ENCODE data around the gene SESTD1.

SESTD1 gene

GRCh38 chr2:179270689-179271088, 6.1 kb upstream of the SESTD1 start:
- H3K4me3 ChIP-seq (ENCODE audit: low read depth, low read length): no peak overlapping the region
- DNase-seq (ENCODE audit: low read depth, low spot score): no peak
- POLR2A ChIA-PET: interaction anchor here (0.7 kb wide), 1 partner anchor 512 kb away, joined by 3 read pairs; no protein-coding TSS in a partner anchor
- no peak for TF ChIP-seq CTCF (IDR thresholded peaks at IDR 0.05; ENCODE audit: insufficient read depth, low read length, missing control alignments)
- CTCF ChIA-PET: no interaction called here

- POLR2A ChIA-PET: no interaction called here
- no peak for DNase-seq (ENCODE audit: low read depth, low spot score)
- TF ChIP-seq CTCF (IDR thresholded peaks at IDR 0.05; ENCODE audit: insufficient read depth, low read length, missing control alignments): no peak
- no peak overlapping the region for H3K4me3 ChIP-seq (ENCODE audit: low read depth, low read length)
- CTCF ChIA-PET: no interaction called here
Observed at GRCh38 chr2:179268277-179268925, 3.8 kb upstream of the SESTD1 start.

GRCh38 chr2:179266271-179266670, 1.6 kb upstream of the SESTD1 start:
- ChIA-PET CTCF (no interaction called here), POLR2A (no interaction called here)
- no peak for TF ChIP-seq CTCF (IDR thresholded peaks at IDR 0.05; ENCODE audit: insufficient read depth, low read length, missing control alignments)
- H3K4me3 ChIP-seq (ENCODE audit: low read depth, low read length): no peak overlapping the region
- no peak for DNase-seq (ENCODE audit: low read depth, low spot score)

- ChIA-PET POLR2A (no interaction called here), CTCF (interaction anchor here (0.8 kb wide), 1 partner anchor 10 kb away, joined by 3 read pairs; no protein-coding TSS in a partner anchor)
- peak overlapping the region; percentile 73 for H3K4me3 ChIP-seq (ENCODE audit: low read depth, low read length)
- no peak for TF ChIP-seq CTCF (IDR thresholded peaks at IDR 0.05; ENCODE audit: insufficient read depth, low read length, missing control alignments)
- DNase-seq (ENCODE audit: low read depth, low spot score): no peak
Observed at GRCh38 chr2:179265082-179265510, 464 bp upstream of the SESTD1 start.

GRCh38 chr2:179263446-179264367, 925 bp downstream of the SESTD1 start:
- peak overlapping the region; percentile 73 for H3K4me3 ChIP-seq (ENCODE audit: low read depth, low read length)
- TF ChIP-seq CTCF (IDR thresholded peaks at IDR 0.05; ENCODE audit: insufficient read depth, low read length, missing control alignments): no peak
- ChIA-PET POLR2A (interaction anchor here (0.7 to 0.8 kb wide), 2 partner anchors 10 to 101 kb away, joined by 3 read pairs; no protein-coding TSS in a partner anchor), CTCF (no interaction called here)
- DNase-seq (ENCODE audit: low read depth, low spot score): no peak

GRCh38 chr2:179263015-179263414, 1.6 kb downstream of the SESTD1 start:
- POLR2A ChIA-PET: interaction anchor here (0.7 to 0.8 kb wide), 2 partner anchors 9 to 100 kb away, joined by 3 read pairs; no protein-coding TSS in a partner anchor
- TF ChIP-seq CTCF (IDR thresholded peaks at IDR 0.05; ENCODE audit: insufficient read depth, low read length, missing control alignments): no peak
- peak overlapping the region; percentile 73 for H3K4me3 ChIP-seq (ENCODE audit: low read depth, low read length)
- CTCF ChIA-PET: no interaction called here
- DNase-seq (ENCODE audit: low read depth, low spot score): no peak
